Upper lobe of left lung (tissue), 6 donors: ENCODE results near the gene CRLF1. TPM values are rescaled to one million over a fixed set of nuclear protein-coding genes. Genes with fewer than 3 reads are reported as not detected.

Source experiments
- ATAC-seq, 2 donors: fragments of 200-7000 bp; cut with Tn5 transposase; one replicate each; pipeline ENCODE4 v1.9.1; 2022; ENCODE audit warnings: mild to moderate bottlenecking in 2 of 2, moderate library complexity in 2 of 2; ENCODE audit not compliant: low FRiP score in 2 of 2
- DNase-seq, 2 donors: peaks; one replicate each; pipeline ENCODE4 v3.0.0-alpha.2; 2019 to 2020
- H3K27ac ChIP-seq, 4 donors: fragments of 200-600 bp; sonication (generic); one replicate each; pipeline ENCODE4 v1.5.1; 2016 to 2019
- H3K27me3 ChIP-seq, 4 donors: fragments of 200-600 bp; sonication (generic); one replicate each; pipeline ENCODE4 v1.5.1; 2017 to 2019
- H3K36me3 ChIP-seq, 4 donors: fragments of 200-600 bp; sonication (generic); one replicate each; pipeline ENCODE4 v1.5.1; 2016 to 2019
- H3K4me1 ChIP-seq, 4 donors: fragments of 200-600 bp; sonication (generic); one replicate each; pipeline ENCODE4 v1.5.1; 2018 to 2019
- H3K4me3 ChIP-seq, 4 donors: fragments of 200-600 bp; sonication (generic); one replicate each; pipeline ENCODE4 v1.5.1; 2017 to 2019; ENCODE audit warnings: mild to moderate bottlenecking in 2 of 4, moderate library complexity in 1 of 4
- H3K9me3 ChIP-seq, 4 donors: fragments of 200-600 bp; sonication (generic); one replicate each; pipeline ENCODE4 v1.5.1; 2018 to 2019
- EP300 ChIP-seq, 4 donors: sonication (generic); formaldehyde crosslinking; IDR thresholded peaks; one replicate each; pipeline ENCODE4 v1.5.1; 2017; ENCODE audit warnings: antibody characterized with exemption in 4 of 4, control low read depth in 2 of 4
- POLR2A ChIP-seq, 4 donors: fragments of 450-650 bp; IDR thresholded peaks; one replicate each; pipeline ENCODE4 v1.5.1; 2016 to 2017; ENCODE audit warnings: antibody characterized with exemption in 4 of 4, mild to moderate bottlenecking in 2 of 4
- POLR2AphosphoS5 ChIP-seq, 2 donors: sonication (generic); formaldehyde crosslinking; IDR thresholded peaks; one replicate each; pipeline ENCODE4 v1.5.1; 2017; ENCODE audit warnings: antibody characterized with exemption in 2 of 2
- WGBS, 2 donors: methylation state at CpG; one replicate each; pipeline ENCODE4 v1.1.5; 2017 to 2018; 5-methylcytosine and 5-hydroxymethylcytosine counted together
- total RNA-seq, 6 donors: library from RNA; depleted of rRNA in 4 of 6; stranded (reverse); fragments of >200 nt in 4 of 6; gene quantifications; one replicate each; pipeline versions ENCODE4 v1.1.0 to v1.2.1, GENCODE V29; 2016 to 2021
- TF ChIP-seq, protein P1 (sequence below), 6 experiments: fragments of 450-650 bp in 4 of 6; fragments of 200-600 bp in 2 of 6; sonication (generic) in 2 of 6; IDR thresholded peaks; one replicate each; pipeline ENCODE4 v1.5.1; 2016 to 2019; ENCODE audit warnings: antibody characterized with exemption in 6 of 6
- donor health status: DM: no; HTN: no; CAD: no; lungs with moderate emphysema.
- donor health status: DM: no; HTN: yes; CAD: no; lungs with severe emphysema.

CRLF1 gene
- total RNA-seq, 6 donors from 2014 or later = 15.0 to 54.8 (median 20.0) TPM

GRCh38 chr19:18620311-18620710 lies 13.7 kb upstream of the CRLF1 start:
- no peaks in the 10 kb centered on the region for H3K4me1 ChIP-seq
- no peaks in the 10 kb centered on the region for H3K36me3 ChIP-seq
- WGBS, 2 donors = 86 to 96% methylated on average over 8 to 9 of the region's 10 CpGs
- TF ChIP-seq, protein P1, sequence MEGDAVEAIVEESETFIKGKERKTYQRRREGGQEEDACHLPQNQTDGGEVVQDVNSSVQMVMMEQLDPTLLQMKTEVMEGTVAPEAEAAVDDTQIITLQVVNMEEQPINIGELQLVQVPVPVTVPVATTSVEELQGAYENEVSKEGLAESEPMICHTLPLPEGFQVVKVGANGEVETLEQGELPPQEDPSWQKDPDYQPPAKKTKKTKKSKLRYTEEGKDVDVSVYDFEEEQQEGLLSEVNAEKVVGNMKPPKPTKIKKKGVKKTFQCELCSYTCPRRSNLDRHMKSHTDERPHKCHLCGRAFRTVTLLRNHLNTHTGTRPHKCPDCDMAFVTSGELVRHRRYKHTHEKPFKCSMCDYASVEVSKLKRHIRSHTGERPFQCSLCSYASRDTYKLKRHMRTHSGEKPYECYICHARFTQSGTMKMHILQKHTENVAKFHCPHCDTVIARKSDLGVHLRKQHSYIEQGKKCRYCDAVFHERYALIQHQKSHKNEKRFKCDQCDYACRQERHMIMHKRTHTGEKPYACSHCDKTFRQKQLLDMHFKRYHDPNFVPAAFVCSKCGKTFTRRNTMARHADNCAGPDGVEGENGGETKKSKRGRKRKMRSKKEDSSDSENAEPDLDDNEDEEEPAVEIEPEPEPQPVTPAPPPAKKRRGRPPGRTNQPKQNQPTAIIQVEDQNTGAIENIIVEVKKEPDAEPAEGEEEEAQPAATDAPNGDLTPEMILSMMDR (IDR thresholded peaks at IDR 0.05) = no peak
- TF ChIP-seq POLR2A (IDR thresholded peaks at IDR 0.05) (no peak), EP300 (IDR thresholded peaks at IDR 0.05) (no peak), POLR2AphosphoS5 (IDR thresholded peaks at IDR 0.05) (no peak)
- H3K9me3 ChIP-seq = no peaks in the 10 kb centered on the region
- no peak overlapping the region for H3K4me3 ChIP-seq
- no peak for ATAC-seq
- DNase-seq = peak in 1 of 2 donors; percentile 65
- peaks cover 0 to 3% (median 0%) of the 10 kb centered on the region in 4 donors for H3K27me3 ChIP-seq
- no peak overlapping the region for H3K27ac ChIP-seq

- no peaks in the 10 kb centered on the region for H3K9me3 ChIP-seq
- no peak overlapping the region for H3K4me3 ChIP-seq
- no peak for DNase-seq
- peaks cover 0 to 14% (median 5%) of the 10 kb centered on the region in 4 donors for H3K27me3 ChIP-seq
- no peaks in the 10 kb centered on the region for H3K36me3 ChIP-seq
- WGBS, 2 donors = 94 to 100% methylated on average over 4 to 10 of the region's 13 CpGs
- peaks cover under 1 to 2% (median 2%) of the 10 kb centered on the region in 4 donors for H3K4me1 ChIP-seq
- ATAC-seq = no peak
- TF ChIP-seq POLR2A (IDR thresholded peaks at IDR 0.05) (no peak), POLR2AphosphoS5 (IDR thresholded peaks at IDR 0.05) (no peak), EP300 (IDR thresholded peaks at IDR 0.05) (no peak)
- TF ChIP-seq, protein P1 (IDR thresholded peaks at IDR 0.05) = no peak
- no peak overlapping the region for H3K27ac ChIP-seq
Observed at GRCh38 chr19:18618236-18618635, 11.6 kb upstream of the CRLF1 start.

DNA sequence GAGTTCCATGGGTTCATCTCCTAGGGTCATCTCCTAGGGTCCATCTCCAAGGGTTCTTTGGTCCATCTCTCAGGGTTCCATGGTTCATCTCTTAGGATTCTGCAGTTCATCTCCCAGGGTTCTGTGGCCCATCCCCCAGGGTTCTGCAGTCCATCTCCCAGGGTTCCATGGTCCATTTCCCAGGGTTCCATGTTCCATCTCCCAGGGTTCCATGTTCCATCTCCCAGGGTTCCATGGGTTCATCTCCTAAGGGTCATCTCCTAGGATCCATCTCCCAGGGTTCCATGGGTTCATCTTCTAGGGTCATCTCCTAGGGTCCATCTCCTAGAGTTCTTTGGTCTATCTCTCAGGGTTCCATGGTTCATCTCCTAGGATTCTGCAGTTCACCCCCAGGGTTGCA lies 11.0 kb upstream of the CRLF1 start:
- DNase-seq (no peak), ATAC-seq (no peak)
- Histone ChIP-seq H3K27ac (no peak overlapping the region), H3K9me3 (no peaks in the 10 kb centered on the region), H3K4me3 (no peak overlapping the region), H3K27me3 (peaks cover 0 to 21% (median 11%) of the 10 kb centered on the region in 4 donors), H3K36me3 (no peaks in the 10 kb centered on the region), H3K4me1 (peaks cover 7 to 9% (median 9%) of the 10 kb centered on the region in 4 donors)
- no peak for TF ChIP-seq POLR2A (IDR thresholded peaks at IDR 0.05)
- no peak for TF ChIP-seq POLR2AphosphoS5 (IDR thresholded peaks at IDR 0.05)
- no peak for TF ChIP-seq EP300 (IDR thresholded peaks at IDR 0.05)
- TF ChIP-seq, protein P1 (IDR thresholded peaks at IDR 0.05) = no peak

- ATAC-seq = no peak
- 92 to 94% methylated on average over 1 to 3 of the region's 3 CpGs for WGBS, 2 donors
- no peak overlapping the region for H3K4me3 ChIP-seq
- H3K27me3 ChIP-seq = peaks cover 2 to 36% (median 22%) of the 10 kb centered on the region in 4 donors
- H3K36me3 ChIP-seq = no peaks in the 10 kb centered on the region
- no peaks in the 10 kb centered on the region for H3K9me3 ChIP-seq
- TF ChIP-seq POLR2A (IDR thresholded peaks at IDR 0.05) = no peak
- TF ChIP-seq POLR2AphosphoS5 (IDR thresholded peaks at IDR 0.05) = no peak
- no peak for TF ChIP-seq EP300 (IDR thresholded peaks at IDR 0.05)
- TF ChIP-seq, protein P1 (IDR thresholded peaks at IDR 0.05) = no peak
- no peak overlapping the region for H3K27ac ChIP-seq
- DNase-seq = no peak
- H3K4me1 ChIP-seq = peaks cover 22 to 24% (median 24%) of the 10 kb centered on the region in 4 donors
Observed at GRCh38 chr19:18616023-18616422, 9.4 kb upstream of the CRLF1 start.

DNA sequence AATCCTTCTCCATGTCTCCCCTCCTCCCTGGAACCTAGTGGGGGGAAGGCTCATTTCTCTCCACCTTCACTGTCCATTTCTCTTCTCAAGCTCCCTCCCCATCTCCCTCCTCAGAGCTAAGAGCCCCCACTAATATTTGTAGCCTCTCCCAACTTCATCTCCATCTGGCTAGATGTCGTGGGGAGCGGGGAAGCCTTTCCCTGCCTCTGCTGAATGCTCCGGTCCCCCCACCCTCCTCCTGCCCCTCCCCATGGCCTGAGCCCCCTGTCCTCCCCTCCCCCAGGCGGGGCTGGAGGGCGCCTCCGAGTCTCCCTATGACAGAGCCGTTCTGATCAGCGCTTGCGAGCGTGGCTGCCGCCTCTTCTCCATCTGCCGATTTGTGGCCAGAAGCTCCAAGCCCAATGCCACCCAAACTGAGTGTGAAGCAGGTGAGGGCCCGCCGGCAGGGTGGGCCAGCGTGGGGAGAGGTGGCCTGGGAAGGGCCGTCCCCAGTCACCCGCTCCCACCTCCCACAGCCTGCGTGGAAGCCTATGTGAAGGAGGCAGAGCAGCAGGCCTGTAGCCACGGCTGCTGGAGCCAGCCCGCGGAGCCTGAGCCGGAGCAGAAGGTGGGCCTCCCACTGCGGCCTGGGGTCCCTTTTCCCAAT lies 7.1 kb upstream of the CRLF1 start:
- Histone ChIP-seq H3K9me3 (no peaks in the 10 kb centered on the region), H3K4me3 (no peak overlapping the region), H3K27me3 (peaks cover 2 to 47% (median 33%) of the 10 kb centered on the region in 4 donors), H3K4me1 (peaks cover 30 to 42% (median 35%) of the 10 kb centered on the region in 4 donors), H3K27ac (no peak overlapping the region), H3K36me3 (no peaks in the 10 kb centered on the region)
- DNase-seq = peak in 1 of 2 donors; percentile 61
- 26 to 38% methylated on average over 8 to 16 of the region's 23 CpGs for WGBS, 2 donors
- TF ChIP-seq POLR2A (IDR thresholded peaks at IDR 0.05) (no peak), POLR2AphosphoS5 (IDR thresholded peaks at IDR 0.05) (no peak), EP300 (IDR thresholded peaks at IDR 0.05) (no peak)
- TF ChIP-seq, protein P1 (IDR thresholded peaks at IDR 0.05) = no peak
- ATAC-seq = no peak
